ENCODE data around the gene C16orf86. TPM values are rescaled to one million over a fixed set of nuclear protein-coding genes. Genes with fewer than 3 reads are reported as not detected.
"Not testable (repeated sequence)": the region's sequence is repeated elsewhere in the genome, so short reads cannot be mapped to it uniquely, and the experiment has no call there.

Gene C16orf86
- total and polyA plus RNA-seq, 4 donors, result 2.6 to 14.4 (median 5.5) TPM

DNA sequence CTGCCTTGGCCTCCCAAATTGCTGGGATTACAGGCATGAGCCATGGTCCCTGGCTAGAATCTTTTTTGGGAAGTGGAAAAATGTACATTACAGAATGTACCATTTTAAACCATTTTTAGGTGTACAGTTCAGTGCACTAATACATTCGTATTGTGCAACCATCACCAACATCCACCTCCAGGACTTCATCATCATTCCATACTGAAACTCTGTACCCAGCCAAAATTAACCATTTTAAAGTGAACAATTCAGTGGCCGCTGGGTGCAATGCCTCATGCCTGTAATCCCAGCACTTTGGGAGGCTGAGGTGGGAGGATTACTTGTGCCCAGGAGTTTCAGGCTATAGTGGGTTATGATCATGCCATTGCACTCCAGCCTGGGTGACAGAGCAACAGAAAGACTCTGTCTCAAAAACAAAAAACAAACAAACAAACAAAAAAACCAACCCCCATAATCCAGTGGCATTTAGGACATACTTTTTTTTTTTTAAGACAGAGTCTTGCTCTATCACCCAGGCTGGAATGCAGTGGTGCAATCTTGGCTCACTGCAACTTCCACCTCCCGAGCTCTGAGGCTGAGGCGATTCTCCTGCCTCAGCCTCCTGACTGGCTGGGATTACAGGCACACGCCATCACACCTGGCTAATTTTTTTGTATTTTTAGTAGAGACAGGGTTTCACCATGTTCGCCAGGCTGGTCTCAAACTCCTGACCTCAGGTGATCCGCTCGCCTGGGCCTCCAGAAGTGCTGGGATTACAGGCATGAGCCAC lies 27.1 kb downstream of the C16orf86 start:
- intact Hi-C loops (cut with DNase I); H3K9me3 ChIP-seq (ENCODE audit: control insufficient read depth, low read length): not testable (repeated sequence)

DNA sequence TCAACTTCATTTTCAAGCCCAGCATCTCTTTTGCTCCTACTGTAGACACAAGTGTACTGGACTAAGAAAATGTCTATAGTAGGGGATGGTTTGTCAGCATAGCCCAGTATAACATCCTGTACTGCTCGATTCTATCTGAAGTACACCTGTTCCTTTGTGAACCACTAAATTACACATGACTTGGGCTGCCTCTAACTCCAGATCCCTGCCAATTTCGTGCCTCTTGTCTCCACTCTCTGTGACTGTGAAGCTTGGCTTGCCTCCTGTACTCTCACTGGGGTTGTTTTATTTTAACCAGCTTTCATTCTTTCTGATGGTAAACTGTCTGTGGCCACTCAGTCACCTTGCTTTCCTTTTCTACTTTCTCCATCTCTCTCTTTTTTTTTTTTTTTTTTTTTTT lies 28.0 kb downstream of the C16orf86 start:
- intact Hi-C loops (cut with DNase I), result no loop called here
- no peaks in the 10 kb centered on the region for H3K36me3 ChIP-seq (ENCODE audit: control insufficient read depth in 1 of 2, insufficient read depth in 2 of 2, low read length in 1 of 2)
- no peak overlapping the region for H3K4me3 ChIP-seq (ENCODE audit: low read length in 2 of 2)
- WGBS, 2 donors, result 73 to 74% methylated on average over 2 of the region's 2 CpGs
- ATAC-seq (ENCODE audit: low FRiP score), result no peak
- no peak overlapping the region for H3K27ac ChIP-seq (ENCODE audit: low read depth in 1 of 2, low read length in 2 of 2)
- no peaks in the 10 kb centered on the region for H3K9me3 ChIP-seq (ENCODE audit: control insufficient read depth, low read length)
- no peak for DNase-seq
- no peaks in the 10 kb centered on the region for H3K27me3 ChIP-seq (ENCODE audit: control insufficient read depth in 1 of 2, insufficient read depth in 2 of 2, low read length in 1 of 2)
- no peaks in the 10 kb centered on the region for H3K4me1 ChIP-seq (ENCODE audit: control insufficient read depth in 1 of 2, insufficient read depth in 2 of 2, low read length in 2 of 2)

More for the DNA sequence above, 27.1 kb downstream of the C16orf86 start:
- not testable (repeated sequence) for ATAC-seq (ENCODE audit: low FRiP score); H3K27ac ChIP-seq (ENCODE audit: low read depth in 1 of 2, low read length in 2 of 2); H3K36me3 ChIP-seq (ENCODE audit: control insufficient read depth in 1 of 2, insufficient read depth in 2 of 2, low read length in 1 of 2); DNase-seq; H3K4me3 ChIP-seq (ENCODE audit: low read length in 2 of 2); H3K27me3 ChIP-seq (ENCODE audit: control insufficient read depth in 1 of 2, insufficient read depth in 2 of 2, low read length in 1 of 2); H3K4me1 ChIP-seq (ENCODE audit: control insufficient read depth in 1 of 2, insufficient read depth in 2 of 2, low read length in 2 of 2)
- 93 to 96% methylated on average over 8 of the region's 8 CpGs for WGBS, 2 donors

DNA sequence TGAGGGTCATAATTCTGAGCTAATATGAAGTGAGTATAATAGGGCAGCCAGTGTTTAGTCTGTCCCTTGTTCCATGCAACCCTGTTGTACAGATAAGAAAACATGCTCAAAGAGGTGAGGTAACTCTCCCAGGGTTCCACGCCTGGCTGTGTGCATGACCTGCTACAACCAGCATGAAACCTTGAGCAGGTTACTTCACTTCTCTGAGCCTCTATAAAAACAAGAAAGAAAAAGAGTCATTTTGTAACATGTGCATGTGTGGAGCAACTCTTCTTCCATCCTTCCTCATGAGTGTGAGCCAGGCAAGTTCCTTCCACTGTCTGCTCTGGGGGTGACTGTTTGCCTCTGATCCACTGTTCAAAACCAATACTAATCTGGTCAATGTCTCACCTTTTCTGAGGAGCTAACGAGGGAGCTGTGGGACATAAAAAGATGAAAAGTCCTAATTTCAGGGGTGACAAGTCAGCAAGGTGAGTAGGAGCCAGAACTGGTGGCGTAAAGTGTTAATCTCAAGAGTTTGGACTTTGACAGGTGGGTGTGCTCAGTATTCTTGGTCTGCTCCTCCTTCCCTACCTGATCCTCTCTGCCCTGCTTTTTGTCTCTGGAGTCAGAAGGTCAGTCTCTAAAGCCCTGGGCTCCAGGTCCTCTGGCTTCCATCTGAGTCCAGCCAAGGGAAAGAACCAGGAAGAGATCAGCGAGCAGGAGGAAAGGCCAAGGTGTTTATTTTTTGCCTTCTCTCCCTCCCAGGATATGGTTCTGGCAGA lies 31.0 kb downstream of the C16orf86 start:
- Histone ChIP-seq H3K4me1 (ENCODE audit: control insufficient read depth in 1 of 2, insufficient read depth in 2 of 2, low read length in 2 of 2) (no peaks in the 10 kb centered on the region), H3K27me3 (ENCODE audit: control insufficient read depth in 1 of 2, insufficient read depth in 2 of 2, low read length in 1 of 2) (no peaks in the 10 kb centered on the region), H3K9me3 (ENCODE audit: control insufficient read depth, low read length) (no peaks in the 10 kb centered on the region), H3K4me3 (ENCODE audit: low read length in 2 of 2) (no peak overlapping the region), H3K27ac (ENCODE audit: low read depth in 1 of 2, low read length in 2 of 2) (no peak overlapping the region), H3K36me3 (ENCODE audit: control insufficient read depth in 1 of 2, insufficient read depth in 2 of 2, low read length in 1 of 2) (no peaks in the 10 kb centered on the region)
- intact Hi-C loops (cut with DNase I), result no loop called here
- DNase-seq (no peak), ATAC-seq (ENCODE audit: low FRiP score) (no peak)
- WGBS, 2 donors, result 83 to 97% methylated on average over 4 of the region's 4 CpGs

DNA sequence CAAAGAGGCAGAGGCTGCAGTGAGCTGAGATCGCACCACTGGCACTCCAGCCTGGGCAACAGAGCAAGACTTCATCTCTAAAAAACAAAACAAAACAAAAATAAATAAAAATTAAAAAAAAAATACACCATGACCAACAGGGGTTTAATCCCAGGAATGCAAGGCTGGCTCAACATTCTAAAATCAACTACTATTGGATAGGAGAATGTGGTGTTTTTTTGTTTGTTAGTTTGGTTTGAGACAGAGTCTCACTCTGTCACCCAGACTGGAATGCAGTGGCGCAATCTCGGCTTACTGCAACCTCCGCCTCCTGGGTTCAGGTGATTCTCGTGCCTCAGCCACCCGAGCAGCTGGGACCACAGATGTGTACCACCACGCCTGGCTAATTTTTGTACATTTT lies 32.7 kb downstream of the C16orf86 start:
- no peaks in the 10 kb centered on the region for H3K9me3 ChIP-seq (ENCODE audit: control insufficient read depth, low read length)
- no peaks in the 10 kb centered on the region for H3K4me1 ChIP-seq (ENCODE audit: control insufficient read depth in 1 of 2, insufficient read depth in 2 of 2, low read length in 2 of 2)
- H3K27me3 ChIP-seq (ENCODE audit: control insufficient read depth in 1 of 2, insufficient read depth in 2 of 2, low read length in 1 of 2), result no peaks in the 10 kb centered on the region
- H3K36me3 ChIP-seq (ENCODE audit: control insufficient read depth in 1 of 2, insufficient read depth in 2 of 2, low read length in 1 of 2), result no peaks in the 10 kb centered on the region
- H3K27ac ChIP-seq (ENCODE audit: low read depth in 1 of 2, low read length in 2 of 2), result no peak overlapping the region
- intact Hi-C loops (cut with DNase I), result no loop called here
- 97 to 98% methylated on average over 7 of the region's 7 CpGs for WGBS, 2 donors
- ATAC-seq (ENCODE audit: low FRiP score), result no peak
- no peak overlapping the region for H3K4me3 ChIP-seq (ENCODE audit: low read length in 2 of 2)
- no peak for DNase-seq

DNA sequence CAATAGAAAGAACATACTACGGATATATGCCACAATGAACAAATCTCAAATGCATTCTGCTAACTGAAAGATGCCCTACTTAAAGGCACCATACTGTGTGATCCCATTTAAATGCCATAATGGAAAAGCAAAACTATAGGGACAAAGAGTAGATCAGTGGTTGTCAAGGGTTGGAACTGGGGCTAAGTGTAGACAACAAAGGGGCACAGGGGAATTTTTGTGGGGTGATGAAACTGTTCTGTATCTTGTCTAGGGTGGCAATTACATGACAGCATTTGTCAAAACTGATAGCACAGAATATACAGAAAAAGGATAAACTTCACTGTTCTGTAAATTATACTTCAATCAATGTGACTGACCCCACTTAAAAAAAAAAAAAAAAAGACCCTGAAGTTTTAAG lies 34.8 kb downstream of the C16orf86 start:
- intact Hi-C loops (cut with DNase I), result no loop called here
- Histone ChIP-seq H3K9me3 (ENCODE audit: control insufficient read depth, low read length) (no peaks in the 10 kb centered on the region), H3K4me3 (ENCODE audit: low read length in 2 of 2) (no peak overlapping the region), H3K27ac (ENCODE audit: low read depth in 1 of 2, low read length in 2 of 2) (no peak overlapping the region), H3K36me3 (ENCODE audit: control insufficient read depth in 1 of 2, insufficient read depth in 2 of 2, low read length in 1 of 2) (no peaks in the 10 kb centered on the region), H3K27me3 (ENCODE audit: control insufficient read depth in 1 of 2, insufficient read depth in 2 of 2, low read length in 1 of 2) (no peaks in the 10 kb centered on the region), H3K4me1 (ENCODE audit: control insufficient read depth in 1 of 2, insufficient read depth in 2 of 2, low read length in 2 of 2) (no peaks in the 10 kb centered on the region)
- DNase-seq (no peak), ATAC-seq (ENCODE audit: low FRiP score) (no peak)
- WGBS, 2 donors, result 88 to 93% methylated on average over 1 of the region's 1 CpG

GRCh38 chr16:67702130-67702529 lies 35.5 kb downstream of the C16orf86 start:
- Histone ChIP-seq H3K4me1 (ENCODE audit: control insufficient read depth in 1 of 2, insufficient read depth in 2 of 2, low read length in 2 of 2) (no peaks in the 10 kb centered on the region), H3K27me3 (ENCODE audit: control insufficient read depth in 1 of 2, insufficient read depth in 2 of 2, low read length in 1 of 2) (no peaks in the 10 kb centered on the region), H3K36me3 (ENCODE audit: control insufficient read depth in 1 of 2, insufficient read depth in 2 of 2, low read length in 1 of 2) (no peaks in the 10 kb centered on the region), H3K4me3 (ENCODE audit: low read length in 2 of 2) (no peak overlapping the region), H3K27ac (ENCODE audit: low read depth in 1 of 2, low read length in 2 of 2) (no peak overlapping the region), H3K9me3 (ENCODE audit: control insufficient read depth, low read length) (no peaks in the 10 kb centered on the region)
- 94 to 95% methylated on average over 4 of the region's 4 CpGs for WGBS, 2 donors
- no peak for ATAC-seq (ENCODE audit: low FRiP score)
- no peak for DNase-seq
- intact Hi-C loops (cut with DNase I), result no loop called here

DNA sequence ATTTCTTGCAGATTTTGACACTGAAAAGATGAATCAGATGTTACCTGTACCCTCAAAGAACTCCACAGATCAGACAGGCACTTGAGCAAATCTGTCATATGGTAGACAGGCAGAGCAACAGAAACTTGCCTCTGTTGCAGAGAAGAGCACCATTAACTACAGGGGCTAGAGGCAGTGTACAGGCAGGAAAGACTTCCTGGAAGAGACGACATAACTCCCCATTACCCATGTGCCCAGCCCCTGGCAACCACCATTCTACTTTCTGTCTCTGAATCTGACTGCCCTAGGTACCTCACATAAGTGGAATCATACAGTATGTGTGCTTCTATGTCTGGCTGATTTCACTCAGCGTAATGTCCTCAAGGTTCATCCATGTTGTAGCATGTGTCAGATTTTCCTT lies 37.0 kb downstream of the C16orf86 start:
- no peak for ATAC-seq (ENCODE audit: low FRiP score)
- DNase-seq, result no peak
- H3K27ac ChIP-seq (ENCODE audit: low read depth in 1 of 2, low read length in 2 of 2), result no peak overlapping the region
- intact Hi-C loops (cut with DNase I), result no loop called here
- H3K4me1 ChIP-seq (ENCODE audit: control insufficient read depth in 1 of 2, insufficient read depth in 2 of 2, low read length in 2 of 2), result no peaks in the 10 kb centered on the region
- H3K9me3 ChIP-seq (ENCODE audit: control insufficient read depth, low read length), result no peaks in the 10 kb centered on the region
- H3K36me3 ChIP-seq (ENCODE audit: control insufficient read depth in 1 of 2, insufficient read depth in 2 of 2, low read length in 1 of 2), result no peaks in the 10 kb centered on the region
- WGBS, 2 donors, result 75 to 79% methylated on average over 2 of the region's 2 CpGs
- no peaks in the 10 kb centered on the region for H3K27me3 ChIP-seq (ENCODE audit: control insufficient read depth in 1 of 2, insufficient read depth in 2 of 2, low read length in 1 of 2)
- H3K4me3 ChIP-seq (ENCODE audit: low read length in 2 of 2), result no peak overlapping the region

GRCh38 chr16:67704110-67704509 lies 37.5 kb downstream of the C16orf86 start:
- Histone ChIP-seq H3K27ac (ENCODE audit: low read depth in 1 of 2, low read length in 2 of 2) (no peak overlapping the region), H3K36me3 (ENCODE audit: control insufficient read depth in 1 of 2, insufficient read depth in 2 of 2, low read length in 1 of 2) (no peaks in the 10 kb centered on the region), H3K27me3 (ENCODE audit: control insufficient read depth in 1 of 2, insufficient read depth in 2 of 2, low read length in 1 of 2) (no peaks in the 10 kb centered on the region), H3K9me3 (ENCODE audit: control insufficient read depth, low read length) (no peaks in the 10 kb centered on the region), H3K4me3 (ENCODE audit: low read length in 2 of 2) (no peak overlapping the region), H3K4me1 (ENCODE audit: control insufficient read depth in 1 of 2, insufficient read depth in 2 of 2, low read length in 2 of 2) (no peaks in the 10 kb centered on the region)
- ATAC-seq (ENCODE audit: low FRiP score) (no peak), DNase-seq (no peak)
- 91 to 92% methylated on average over 5 of the region's 5 CpGs for WGBS, 2 donors
- intact Hi-C loops (cut with DNase I), result no loop called here

GRCh38 chr16:67707210-67707609 lies 40.6 kb downstream of the C16orf86 start:
- ATAC-seq (ENCODE audit: low FRiP score) (no peak), DNase-seq (no peak)
- no peak overlapping the region for H3K4me3 ChIP-seq (ENCODE audit: low read length in 2 of 2)
- 89 to 98% methylated on average over 4 of the region's 4 CpGs for WGBS, 2 donors
- H3K9me3 ChIP-seq (ENCODE audit: control insufficient read depth, low read length), result no peaks in the 10 kb centered on the region
- no peaks in the 10 kb centered on the region for H3K27me3 ChIP-seq (ENCODE audit: control insufficient read depth in 1 of 2, insufficient read depth in 2 of 2, low read length in 1 of 2)
- no peaks in the 10 kb centered on the region for H3K36me3 ChIP-seq (ENCODE audit: control insufficient read depth in 1 of 2, insufficient read depth in 2 of 2, low read length in 1 of 2)
- intact Hi-C loops (cut with DNase I), result no loop called here
- no peak overlapping the region for H3K27ac ChIP-seq (ENCODE audit: low read depth in 1 of 2, low read length in 2 of 2)
- H3K4me1 ChIP-seq (ENCODE audit: control insufficient read depth in 1 of 2, insufficient read depth in 2 of 2, low read length in 2 of 2), result no peaks in the 10 kb centered on the region

Measured in aorta (tissue), 5 donors.